ENCODE data around the gene PDE7B. TPM values are rescaled to one million over a fixed set of nuclear protein-coding genes. Genes with fewer than 3 reads are reported as not detected.
A peak's percentile ranks its signal among the peaks of the same experiment; 100 is the strongest.

Gene PDE7B
- total and polyA plus RNA-seq, 2 donors (not counting 1 experiment from before 2014, with no cell fraction given), result 7.9 to 21.5 TPM

DNA sequence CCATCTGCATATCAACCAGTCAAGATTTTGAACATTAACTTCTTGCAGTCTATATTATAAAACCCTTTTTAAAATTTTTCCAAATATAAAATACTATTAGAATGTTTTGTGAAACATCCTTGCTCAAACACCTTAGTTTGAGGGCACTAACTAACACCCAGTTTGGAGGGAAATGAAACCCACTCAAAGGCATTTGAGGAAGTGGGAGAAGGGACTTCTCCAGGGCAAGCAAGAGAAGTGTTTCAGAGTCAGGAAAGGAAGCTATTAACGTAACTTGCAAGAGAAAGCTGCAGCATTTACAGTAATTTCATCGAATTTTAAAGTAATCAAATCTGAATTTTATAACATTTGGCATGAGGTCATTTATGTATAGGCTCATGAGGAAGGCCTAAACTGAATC, 377.3 kb downstream of the PDE7B start:
- no peak overlapping the region for H3K4me2 ChIP-seq (ENCODE audit: extremely low read depth, insufficient read depth, low read length)
- no peak overlapping the region for H3K4me3 ChIP-seq (replicated peaks in 1 of 4; ENCODE audit: control extremely low read depth in 1 of 4, insufficient read depth in 1 of 4, low read depth in 3 of 4, low read length in 4 of 4)
- H3K79me2 ChIP-seq (ENCODE audit: control insufficient read depth, insufficient read depth, low read length), result no peaks in the 10 kb centered on the region
- no peak for DNase-seq (ENCODE audit: low read depth in 2 of 2)
- H3K4me1 ChIP-seq (ENCODE audit: control insufficient read depth, extremely low read depth, insufficient read depth, low read length), result peaks cover 4% of the 10 kb centered on the region
- no peak overlapping the region for H3K9ac ChIP-seq (ENCODE audit: insufficient read depth, low read length)
- H2AFZ ChIP-seq (ENCODE audit: low read length), result no peak overlapping the region
- TF ChIP-seq EZH2 (IDR thresholded peaks at IDR 0.05; ENCODE audit: low read length, missing control alignments), result no peak
- TF ChIP-seq, protein P1, sequence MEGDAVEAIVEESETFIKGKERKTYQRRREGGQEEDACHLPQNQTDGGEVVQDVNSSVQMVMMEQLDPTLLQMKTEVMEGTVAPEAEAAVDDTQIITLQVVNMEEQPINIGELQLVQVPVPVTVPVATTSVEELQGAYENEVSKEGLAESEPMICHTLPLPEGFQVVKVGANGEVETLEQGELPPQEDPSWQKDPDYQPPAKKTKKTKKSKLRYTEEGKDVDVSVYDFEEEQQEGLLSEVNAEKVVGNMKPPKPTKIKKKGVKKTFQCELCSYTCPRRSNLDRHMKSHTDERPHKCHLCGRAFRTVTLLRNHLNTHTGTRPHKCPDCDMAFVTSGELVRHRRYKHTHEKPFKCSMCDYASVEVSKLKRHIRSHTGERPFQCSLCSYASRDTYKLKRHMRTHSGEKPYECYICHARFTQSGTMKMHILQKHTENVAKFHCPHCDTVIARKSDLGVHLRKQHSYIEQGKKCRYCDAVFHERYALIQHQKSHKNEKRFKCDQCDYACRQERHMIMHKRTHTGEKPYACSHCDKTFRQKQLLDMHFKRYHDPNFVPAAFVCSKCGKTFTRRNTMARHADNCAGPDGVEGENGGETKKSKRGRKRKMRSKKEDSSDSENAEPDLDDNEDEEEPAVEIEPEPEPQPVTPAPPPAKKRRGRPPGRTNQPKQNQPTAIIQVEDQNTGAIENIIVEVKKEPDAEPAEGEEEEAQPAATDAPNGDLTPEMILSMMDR (conservative IDR thresholded peaks at IDR 0.05 in 1 of 2, IDR thresholded peaks at IDR 0.05 in 1 of 2; ENCODE audit: low read depth in 1 of 2, low read length in 2 of 2), result no peak
- H3K9me3 ChIP-seq (ENCODE audit: control insufficient read depth, insufficient read depth, low read depth, low read length), result no peaks in the 10 kb centered on the region
- no peak overlapping the region for H3K27ac ChIP-seq (ENCODE audit: insufficient read depth, low read length)
- H4K20me1 ChIP-seq (ENCODE audit: control insufficient read depth, extremely low read depth, insufficient read depth, low read length), result no peaks in the 10 kb centered on the region
- no peaks in the 10 kb centered on the region for H3K36me3 ChIP-seq (ENCODE audit: control insufficient read depth, insufficient read depth, low read length)
- H3K27me3 ChIP-seq (ENCODE audit: control insufficient read depth, insufficient read depth, low read length), result no peaks in the 10 kb centered on the region

DNA sequence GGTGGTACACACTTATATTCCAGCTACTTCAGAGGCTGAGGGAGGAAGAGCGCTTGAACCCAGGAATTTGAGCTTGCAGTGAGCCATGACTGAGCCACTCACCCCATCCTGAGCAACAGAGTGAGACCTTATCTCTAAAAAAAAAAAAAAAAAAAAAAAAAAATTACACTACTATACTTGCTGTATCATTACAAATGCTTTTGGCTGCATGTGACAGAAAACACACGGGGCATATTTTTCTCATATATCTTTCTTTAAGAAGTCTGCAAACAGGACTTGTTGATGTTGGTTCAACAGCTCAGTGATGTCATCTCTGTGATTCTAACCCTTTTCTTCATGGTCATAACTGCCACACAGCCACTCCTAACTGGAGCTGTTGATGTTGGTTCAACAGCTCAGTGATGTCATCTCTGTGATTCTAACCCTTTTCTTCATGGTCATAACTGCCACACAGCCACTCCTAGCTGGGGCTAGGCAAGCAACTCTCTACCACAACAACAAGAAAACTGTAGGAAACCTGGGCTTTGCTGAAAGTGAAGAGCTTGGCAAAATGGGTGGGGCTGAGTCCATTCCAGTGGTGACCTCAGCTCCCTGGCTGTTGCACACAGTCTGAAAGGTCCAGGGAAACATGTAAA, 378.8 kb downstream of the PDE7B start:
- Histone ChIP-seq H3K9me3 (ENCODE audit: control insufficient read depth, insufficient read depth, low read depth, low read length) (no peaks in the 10 kb centered on the region), H3K4me1 (ENCODE audit: control insufficient read depth, extremely low read depth, insufficient read depth, low read length) (peaks cover 4% of the 10 kb centered on the region), H3K4me3 (replicated peaks in 1 of 4; ENCODE audit: control extremely low read depth in 1 of 4, insufficient read depth in 1 of 4, low read depth in 3 of 4, low read length in 4 of 4) (no peak overlapping the region), H3K9ac (ENCODE audit: insufficient read depth, low read length) (no peak overlapping the region), H3K27ac (ENCODE audit: insufficient read depth, low read length) (peak overlapping the region; percentile 12), H2AFZ (ENCODE audit: low read length) (peak overlapping the region; percentile 36), H3K79me2 (ENCODE audit: control insufficient read depth, insufficient read depth, low read length) (no peaks in the 10 kb centered on the region), H4K20me1 (ENCODE audit: control insufficient read depth, extremely low read depth, insufficient read depth, low read length) (no peaks in the 10 kb centered on the region), H3K4me2 (ENCODE audit: extremely low read depth, insufficient read depth, low read length) (no peak overlapping the region), H3K27me3 (ENCODE audit: control insufficient read depth, insufficient read depth, low read length) (no peaks in the 10 kb centered on the region), H3K36me3 (ENCODE audit: control insufficient read depth, insufficient read depth, low read length) (no peaks in the 10 kb centered on the region)
- TF ChIP-seq, protein P1 (conservative IDR thresholded peaks at IDR 0.05 in 1 of 2, IDR thresholded peaks at IDR 0.05 in 1 of 2; ENCODE audit: low read depth in 1 of 2, low read length in 2 of 2), result no peak
- no peak for TF ChIP-seq EZH2 (IDR thresholded peaks at IDR 0.05; ENCODE audit: low read length, missing control alignments)
- peak in 1 of 2 donors; percentile 13 for DNase-seq (ENCODE audit: low read depth in 2 of 2)

DNA sequence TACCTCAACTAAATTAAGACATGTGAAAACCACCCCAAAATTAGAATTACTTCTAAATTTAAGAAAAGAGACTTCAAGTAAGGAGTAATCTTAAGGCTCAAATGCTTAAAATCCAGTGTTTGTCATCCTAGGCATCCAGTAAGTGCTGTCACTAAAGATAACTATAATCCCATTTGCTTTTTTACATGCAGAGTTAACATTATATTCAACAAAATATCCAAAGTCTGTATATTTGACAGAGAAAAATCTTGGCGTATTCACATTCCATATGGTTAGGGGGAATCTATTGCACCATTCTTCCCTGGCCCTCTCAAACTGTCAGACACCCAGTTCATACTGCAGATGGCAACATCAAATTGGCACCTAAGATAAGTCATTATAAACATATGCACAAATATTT, 381.2 kb downstream of the PDE7B start:
- no peak overlapping the region for H3K4me3 ChIP-seq (replicated peaks in 1 of 4; ENCODE audit: control extremely low read depth in 1 of 4, insufficient read depth in 1 of 4, low read depth in 3 of 4, low read length in 4 of 4)
- H3K4me2 ChIP-seq (ENCODE audit: extremely low read depth, insufficient read depth, low read length), result no peak overlapping the region
- H3K79me2 ChIP-seq (ENCODE audit: control insufficient read depth, insufficient read depth, low read length), result no peaks in the 10 kb centered on the region
- H3K4me1 ChIP-seq (ENCODE audit: control insufficient read depth, extremely low read depth, insufficient read depth, low read length), result peaks cover 4% of the 10 kb centered on the region
- H2AFZ ChIP-seq (ENCODE audit: low read length), result no peak overlapping the region
- H3K27ac ChIP-seq (ENCODE audit: insufficient read depth, low read length), result no peak overlapping the region
- no peak for DNase-seq (ENCODE audit: low read depth in 2 of 2)
- H3K27me3 ChIP-seq (ENCODE audit: control insufficient read depth, insufficient read depth, low read length), result no peaks in the 10 kb centered on the region
- no peaks in the 10 kb centered on the region for H3K36me3 ChIP-seq (ENCODE audit: control insufficient read depth, insufficient read depth, low read length)
- TF ChIP-seq EZH2 (IDR thresholded peaks at IDR 0.05; ENCODE audit: low read length, missing control alignments), result no peak
- TF ChIP-seq, protein P1 (conservative IDR thresholded peaks at IDR 0.05 in 1 of 2, IDR thresholded peaks at IDR 0.05 in 1 of 2; ENCODE audit: low read depth in 1 of 2, low read length in 2 of 2), result no peak
- H4K20me1 ChIP-seq (ENCODE audit: control insufficient read depth, extremely low read depth, insufficient read depth, low read length), result no peaks in the 10 kb centered on the region
- no peak overlapping the region for H3K9ac ChIP-seq (ENCODE audit: insufficient read depth, low read length)
- no peaks in the 10 kb centered on the region for H3K9me3 ChIP-seq (ENCODE audit: control insufficient read depth, insufficient read depth, low read depth, low read length)

All from fibroblast of lung (primary cell).